ENCODE results near the gene TWIST2. TPM values are rescaled to one million over a fixed set of nuclear protein-coding genes. Genes with fewer than 3 reads are reported as not detected.

Gene TWIST2
- total and polyA plus RNA-seq, 9 of the 15 experiments (the other 6 are each of a cell fraction or from before 2014, with no cell fraction given), result not detected

GRCh38 chr2:238890618-238891456, 43.0 kb downstream of the TWIST2 start:
- no peaks in the 10 kb centered on the region for H4K20me1 ChIP-seq (replicated peaks; ENCODE audit: control insufficient read depth, insufficient read depth, low read length)
- no peak overlapping the region for H3K4me2 ChIP-seq (ENCODE audit: insufficient read depth, low read length)
- ATAC-seq, result no peak
- FAIRE-seq, result no peak
- no peaks in the 10 kb centered on the region for H3K4me1 ChIP-seq (replicated peaks in 1 of 2; ENCODE audit: control insufficient read depth in 2 of 2, insufficient read depth in 2 of 2, low read length in 2 of 2)
- H3K27ac ChIP-seq (ENCODE audit: extremely low read depth, low read depth, low read length), result no peak overlapping the region
- H3K9me3 ChIP-seq (replicated peaks; ENCODE audit: control insufficient read depth, insufficient read depth, low read depth, low read length), result no peaks in the 10 kb centered on the region
- ChIA-PET POLR2A (interaction anchor here (0.6 kb wide), 1 partner anchor 9 kb away, joined by 3 read pairs; no protein-coding TSS in a partner anchor), CTCF (ENCODE audit: low intra/inter-chr PET ratio) (no interaction called here)
- no peak overlapping the region for H3K4me3 ChIP-seq
- no peaks in the 10 kb centered on the region for H3K9me1 ChIP-seq (ENCODE audit: control insufficient read depth, insufficient read depth, low read length)
- no peak for TF ChIP-seq ZNF699 (CRISPR knock-in tag; IDR thresholded peaks at IDR 0.05; ENCODE audit: insufficient replicate concordance)
- no peak for TF ChIP-seq ZNF79 (CRISPR knock-in tag; IDR thresholded peaks at IDR 0.05; ENCODE audit: low read depth)
- no peak for TF ChIP-seq AFF1 (IDR thresholded peaks at IDR 0.05; ENCODE audit: low read depth in 1 of 2, partially characterized antibody in 2 of 2)
- no peak for TF ChIP-seq HDAC6 (IDR thresholded peaks at IDR 0.05; ENCODE audit: low read depth, low read length)
- no peak for TF ChIP-seq TRIM28 (IDR thresholded peaks at IDR 0.05)
- TF ChIP-seq ZNF3 (CRISPR knock-in tag; IDR thresholded peaks at IDR 0.05), result no peak
- no peak for TF ChIP-seq EHMT2 (IDR thresholded peaks at IDR 0.05)
- TF ChIP-seq CREB3 (tag; conservative IDR thresholded peaks at IDR 0.05; ENCODE audit: low read depth), result no peak
- in situ Hi-C loops (cut with MboI) (no loop called here), intact Hi-C loops (cut with micrococcal nuclease) (no loop called here)
- no peak for DNase-seq (ENCODE audit: extremely low read depth in 1 of 4, low spot score in 3 of 4)
- no peak overlapping the region for H2AFZ ChIP-seq (ENCODE audit: low read depth, low read length)
- no peaks in the 10 kb centered on the region for H3K36me3 ChIP-seq (ENCODE audit: control insufficient read depth, insufficient read depth, low read length)
- no peaks in the 10 kb centered on the region for H3K79me2 ChIP-seq (ENCODE audit: control insufficient read depth, insufficient read depth, low read length)
- WGBS (ENCODE audit: insufficient coverage, low coverage, missing lambda C conversion rate), result 1% methylated on average over 22 of the region's 29 CpGs
- peaks cover 7 to 74% of the 10 kb centered on the region in 2 experiments; a peak in 3 of 5 replicates for H3K27me3 ChIP-seq (ENCODE audit: control insufficient read depth in 2 of 2, insufficient read depth in 2 of 2, low read length in 2 of 2)
- no TSS peak for BruUV-seq (replicated peaks)
- H3K9ac ChIP-seq (ENCODE audit: insufficient read depth in 1 of 2, low read depth in 2 of 2, low read length in 2 of 2), result no peak overlapping the region

Data from K562 (cell line).